ENCODE measurements around the gene MAN1C1. TPM values are rescaled to one million over a fixed set of nuclear protein-coding genes. Genes with fewer than 3 reads are reported as not detected.

MAN1C1 gene
- total and polyA plus RNA-seq, 2 donors (not counting 1 experiment from before 2014, with no cell fraction given): 0.31 to 0.89 TPM

- Histone ChIP-seq H3K9ac (ENCODE audit: low read length) (no peak overlapping the region), H3K79me2 (ENCODE audit: control insufficient read depth, insufficient read depth, low read length) (no peaks in the 10 kb centered on the region), H3K27me3 (replicated peaks in 1 of 4; ENCODE audit: control extremely low read depth in 1 of 4, control insufficient read depth in 3 of 4, insufficient read depth in 4 of 4, low read length in 3 of 4) (peaks cover 0 to 9% (median 0%) of the 10 kb centered on the region in 4 experiments), H4K20me1 (ENCODE audit: control insufficient read depth, insufficient read depth, low read length, poor library complexity, severe bottlenecking) (no peaks in the 10 kb centered on the region), H3K27ac (ENCODE audit: low read length in 2 of 2) (no peak overlapping the region), H3K9me3 (ENCODE audit: control extremely low read depth in 1 of 3, control insufficient read depth in 2 of 3, insufficient read depth in 1 of 3, low read length in 2 of 3) (no peaks in the 10 kb centered on the region), H3K4me3 (ENCODE audit: control extremely low read depth in 1 of 5, extremely low read depth in 1 of 5, insufficient read depth in 1 of 5, low read depth in 2 of 5, low read length in 4 of 5) (no peak overlapping the region), H3K4me1 (ENCODE audit: control insufficient read depth in 2 of 2, insufficient read depth in 2 of 2, low read length in 2 of 2) (peaks cover 8% of the 10 kb centered on the region in 2 donors), H2AFZ (ENCODE audit: insufficient read depth, low read depth, low read length, poor library complexity, severe bottlenecking) (no peak overlapping the region), H3K36me3 (replicated peaks in 1 of 2; ENCODE audit: control extremely low read depth in 1 of 2, control insufficient read depth in 1 of 2, extremely low read depth in 1 of 2, insufficient read depth in 2 of 2, low read length in 1 of 2) (no peaks in the 10 kb centered on the region), H3K4me2 (replicated peaks; ENCODE audit: low read depth, low read length, poor library complexity, severe bottlenecking) (no peak overlapping the region)
- H3K9me3 Mint-ChIP-seq (ENCODE audit: insufficient read depth): no peaks in the 10 kb centered on the region
- no peak for TF ChIP-seq EZH2 (IDR thresholded peaks at IDR 0.05; ENCODE audit: borderline replicate concordance, insufficient read depth, low read depth, low read length, poor library complexity, severe bottlenecking)
- no peak for TF ChIP-seq CTCF (IDR thresholded peaks at IDR 0.05)
- POLR2A ChIA-PET: no interaction called here
- no peak for ATAC-seq (ENCODE audit: low read depth)
- no peak overlapping the region for H3K4me3 Mint-ChIP-seq
- CTCF ChIA-PET: interaction anchor here (0.8 kb wide), 1 partner anchor 10 kb away, joined by 3 read pairs; no protein-coding TSS in a partner anchor
- no peak for DNase-seq
- no peaks in the 10 kb centered on the region for H3K27me3 Mint-ChIP-seq
- no peak overlapping the region for H3K27ac Mint-ChIP-seq
- H3K4me1 Mint-ChIP-seq: peaks cover 14% of the 10 kb centered on the region
- WGBS (ENCODE audit: insufficient coverage): 96% methylated on average over 16 of the region's 18 CpGs
- intact Hi-C loops (cut with micrococcal nuclease): no loop called here
Measured at GRCh38 chr1:25569597-25570396, 46.8 kb upstream of the MAN1C1 start.
